ENCODE results near the gene TRPM4. TPM values are rescaled to one million over a fixed set of nuclear protein-coding genes. Genes with fewer than 3 reads are reported as not detected.

Gene TRPM4
- total and polyA plus RNA-seq, 2 of the 13 experiments (the other 11 are each of a cell fraction or from before 2014, with no cell fraction given) = 1.9 to 4.3 TPM

GRCh38 chr19:49249933-49250332 lies 92.3 kb downstream of the TRPM4 start:
- ATAC-seq = no peak
- intact Hi-C loops (cut with micrococcal nuclease; ENCODE audit: unreplicated experiment) (no loop called here), in situ Hi-C loops (cut with HindIII; ENCODE audit: extremely low pct_ligation_motif_present, low pct_unique_long_range_greater_than_20kb) (no loop called here)
- Histone ChIP-seq H3K79me2 (ENCODE audit: insufficient read depth, low read length) (no peaks in the 10 kb centered on the region), H3K36me3 (replicated peaks in 1 of 2; ENCODE audit: control insufficient read depth in 1 of 2, insufficient read depth in 2 of 2, low read length in 2 of 2) (no peaks in the 10 kb centered on the region), H3K9me3 (ENCODE audit: low read length) (0 out of 2 replicates have a peak, but pooled peaks cover 6% of the 10 kb centered on the region), H4K20me1 (ENCODE audit: insufficient read depth, low read length) (no peaks in the 10 kb centered on the region), H3K4me1 (ENCODE audit: insufficient read depth, low read length) (no peaks in the 10 kb centered on the region), H3K4me2 (ENCODE audit: low read depth, low read length) (no peak overlapping the region), H3K27me3 (ENCODE audit: control insufficient read depth in 1 of 2, insufficient read depth in 2 of 2, low read length in 2 of 2) (peaks cover 0 to 19% of the 10 kb centered on the region in 2 experiments; a peak in 3 of 5 replicates), H3K27ac (ENCODE audit: extremely low read length, insufficient read depth, low read length) (no peak overlapping the region), H3K4me3 (replicated peaks in 1 of 3; ENCODE audit: insufficient read depth in 1 of 3, low read depth in 2 of 3, low read length in 3 of 3) (no peak overlapping the region), H2AFZ (ENCODE audit: low read length) (no peak overlapping the region), H3K9ac (ENCODE audit: insufficient read depth, low read depth, low read length) (no peak overlapping the region)
- BruUV-seq (replicated peaks) = no TSS peak
- CTCF ChIA-PET (ENCODE audit: low intra/inter-chr PET ratio, low total read pairs) = no interaction called here
- DNase-seq (ENCODE audit: low spot score) = no peak
- WGBS (ENCODE audit: low lambda C conversion rate) = 5% methylated on average over 2 of the region's 2 CpGs
- POLR2A ChIA-PET = no interaction called here
- no peak for FAIRE-seq
- TF ChIP-seq, protein P1, sequence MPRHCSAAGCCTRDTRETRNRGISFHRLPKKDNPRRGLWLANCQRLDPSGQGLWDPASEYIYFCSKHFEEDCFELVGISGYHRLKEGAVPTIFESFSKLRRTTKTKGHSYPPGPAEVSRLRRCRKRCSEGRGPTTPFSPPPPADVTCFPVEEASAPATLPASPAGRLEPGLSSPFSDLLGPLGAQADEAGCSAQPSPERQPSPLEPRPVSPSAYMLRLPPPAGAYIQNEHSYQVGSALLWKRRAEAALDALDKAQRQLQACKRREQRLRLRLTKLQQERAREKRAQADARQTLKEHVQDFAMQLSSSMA (CRISPR knock-in tag; IDR thresholded peaks at IDR 0.05) = no peak
- TF ChIP-seq, protein P2, sequence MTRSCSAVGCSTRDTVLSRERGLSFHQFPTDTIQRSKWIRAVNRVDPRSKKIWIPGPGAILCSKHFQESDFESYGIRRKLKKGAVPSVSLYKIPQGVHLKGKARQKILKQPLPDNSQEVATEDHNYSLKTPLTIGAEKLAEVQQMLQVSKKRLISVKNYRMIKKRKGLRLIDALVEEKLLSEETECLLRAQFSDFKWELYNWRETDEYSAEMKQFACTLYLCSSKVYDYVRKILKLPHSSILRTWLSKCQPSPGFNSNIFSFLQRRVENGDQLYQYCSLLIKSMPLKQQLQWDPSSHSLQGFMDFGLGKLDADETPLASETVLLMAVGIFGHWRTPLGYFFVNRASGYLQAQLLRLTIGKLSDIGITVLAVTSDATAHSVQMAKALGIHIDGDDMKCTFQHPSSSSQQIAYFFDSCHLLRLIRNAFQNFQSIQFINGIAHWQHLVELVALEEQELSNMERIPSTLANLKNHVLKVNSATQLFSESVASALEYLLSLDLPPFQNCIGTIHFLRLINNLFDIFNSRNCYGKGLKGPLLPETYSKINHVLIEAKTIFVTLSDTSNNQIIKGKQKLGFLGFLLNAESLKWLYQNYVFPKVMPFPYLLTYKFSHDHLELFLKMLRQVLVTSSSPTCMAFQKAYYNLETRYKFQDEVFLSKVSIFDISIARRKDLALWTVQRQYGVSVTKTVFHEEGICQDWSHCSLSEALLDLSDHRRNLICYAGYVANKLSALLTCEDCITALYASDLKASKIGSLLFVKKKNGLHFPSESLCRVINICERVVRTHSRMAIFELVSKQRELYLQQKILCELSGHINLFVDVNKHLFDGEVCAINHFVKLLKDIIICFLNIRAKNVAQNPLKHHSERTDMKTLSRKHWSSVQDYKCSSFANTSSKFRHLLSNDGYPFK (CRISPR knock-in tag; IDR thresholded peaks at IDR 0.05; ENCODE audit: borderline replicate concordance) = no peak
- TF ChIP-seq GTF3A (CRISPR knock-in tag; conservative IDR thresholded peaks at IDR 0.05) (no peak), MXD3 (CRISPR knock-in tag; IDR thresholded peaks at IDR 0.05) (no peak), POLR2A (IDR thresholded peaks at IDR 0.05; ENCODE audit: insufficient read depth in 1 of 2, low read depth in 2 of 2, low read length in 2 of 2) (no peak), SIN3B (IDR thresholded peaks at IDR 0.05; ENCODE audit: low read length) (no peak), GATA4 (IDR thresholded peaks at IDR 0.05; ENCODE audit: borderline replicate concordance, low read depth) (no peak), FOXP1 (IDR thresholded peaks at IDR 0.05) (no peak), FOXP1 (CRISPR knock-in tag; IDR thresholded peaks at IDR 0.05) (no peak), ZNF761 (CRISPR knock-in tag; conservative IDR thresholded peaks at IDR 0.05) (no peak), ARHGAP35 (CRISPR knock-in tag; IDR thresholded peaks at IDR 0.05; ENCODE audit: borderline replicate concordance) (no peak), ARNTL (CRISPR knock-in tag; IDR thresholded peaks at IDR 0.05) (no peak), ZNF674 (CRISPR knock-in tag; IDR thresholded peaks at IDR 0.05; ENCODE audit: low read depth) (no peak), NCOA2 (CRISPR knock-in tag; IDR thresholded peaks at IDR 0.05) (no peak)
- TF ChIP-seq, protein P3, sequence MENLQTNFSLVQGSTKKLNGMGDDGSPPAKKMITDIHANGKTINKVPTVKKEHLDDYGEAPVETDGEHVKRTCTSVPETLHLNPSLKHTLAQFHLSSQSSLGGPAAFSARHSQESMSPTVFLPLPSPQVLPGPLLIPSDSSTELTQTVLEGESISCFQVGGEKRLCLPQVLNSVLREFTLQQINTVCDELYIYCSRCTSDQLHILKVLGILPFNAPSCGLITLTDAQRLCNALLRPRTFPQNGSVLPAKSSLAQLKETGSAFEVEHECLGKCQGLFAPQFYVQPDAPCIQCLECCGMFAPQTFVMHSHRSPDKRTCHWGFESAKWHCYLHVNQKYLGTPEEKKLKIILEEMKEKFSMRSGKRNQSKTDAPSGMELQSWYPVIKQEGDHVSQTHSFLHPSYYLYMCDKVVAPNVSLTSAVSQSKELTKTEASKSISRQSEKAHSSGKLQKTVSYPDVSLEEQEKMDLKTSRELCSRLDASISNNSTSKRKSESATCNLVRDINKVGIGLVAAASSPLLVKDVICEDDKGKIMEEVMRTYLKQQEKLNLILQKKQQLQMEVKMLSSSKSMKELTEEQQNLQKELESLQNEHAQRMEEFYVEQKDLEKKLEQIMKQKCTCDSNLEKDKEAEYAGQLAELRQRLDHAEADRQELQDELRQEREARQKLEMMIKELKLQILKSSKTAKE (CRISPR knock-in tag; IDR thresholded peaks at IDR 0.05; ENCODE audit: borderline replicate concordance) = no peak
- TF ChIP-seq, protein P4, sequence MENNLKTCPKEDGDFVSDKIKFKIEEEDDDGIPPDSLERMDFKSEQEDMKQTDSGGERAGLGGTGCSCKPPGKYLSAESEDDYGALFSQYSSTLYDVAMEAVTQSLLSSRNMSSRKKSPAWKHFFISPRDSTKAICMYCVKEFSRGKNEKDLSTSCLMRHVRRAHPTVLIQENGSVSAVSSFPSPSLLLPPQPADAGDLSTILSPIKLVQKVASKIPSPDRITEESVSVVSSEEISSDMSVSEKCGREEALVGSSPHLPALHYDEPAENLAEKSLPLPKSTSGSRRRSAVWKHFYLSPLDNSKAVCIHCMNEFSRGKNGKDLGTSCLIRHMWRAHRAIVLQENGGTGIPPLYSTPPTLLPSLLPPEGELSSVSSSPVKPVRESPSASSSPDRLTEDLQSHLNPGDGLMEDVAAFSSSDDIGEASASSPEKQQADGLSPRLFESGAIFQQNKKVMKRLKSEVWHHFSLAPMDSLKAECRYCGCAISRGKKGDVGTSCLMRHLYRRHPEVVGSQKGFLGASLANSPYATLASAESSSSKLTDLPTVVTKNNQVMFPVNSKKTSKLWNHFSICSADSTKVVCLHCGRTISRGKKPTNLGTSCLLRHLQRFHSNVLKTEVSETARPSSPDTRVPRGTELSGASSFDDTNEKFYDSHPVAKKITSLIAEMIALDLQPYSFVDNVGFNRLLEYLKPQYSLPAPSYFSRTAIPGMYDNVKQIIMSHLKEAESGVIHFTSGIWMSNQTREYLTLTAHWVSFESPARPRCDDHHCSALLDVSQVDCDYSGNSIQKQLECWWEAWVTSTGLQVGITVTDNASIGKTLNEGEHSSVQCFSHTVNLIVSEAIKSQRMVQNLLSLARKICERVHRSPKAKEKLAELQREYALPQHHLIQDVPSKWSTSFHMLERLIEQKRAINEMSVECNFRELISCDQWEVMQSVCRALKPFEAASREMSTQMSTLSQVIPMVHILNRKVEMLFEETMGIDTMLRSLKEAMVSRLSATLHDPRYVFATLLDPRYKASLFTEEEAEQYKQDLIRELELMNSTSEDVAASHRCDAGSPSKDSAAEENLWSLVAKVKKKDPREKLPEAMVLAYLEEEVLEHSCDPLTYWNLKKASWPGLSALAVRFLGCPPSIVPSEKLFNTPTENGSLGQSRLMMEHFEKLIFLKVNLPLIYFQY (CRISPR knock-in tag; IDR thresholded peaks at IDR 0.05; ENCODE audit: borderline replicate concordance) = no peak

All from HepG2 (cell line).